A673 (cell line): ENCODE results near the gene ZNF69. TPM values are rescaled to one million over a fixed set of nuclear protein-coding genes. Genes with fewer than 3 reads are reported as not detected.
A peak's percentile ranks its signal among the peaks of the same experiment; 100 is the strongest.
"Not testable (repeated sequence)": the region's sequence is repeated elsewhere in the genome, so short reads cannot be mapped to it uniquely, and the experiment has no call there.

Experiments used
- BruUV-seq: library from RNA; stranded (reverse); fragments of 400-500 nt; replicated peaks from 2 replicates; lab custom pipeline; 2021; lab: Mats Ljungman, UMichigan
- CTCF ChIA-PET: fragments of 300-600 bp; sonication (Branson Sonifier 250); formaldehyde crosslinking; loops from one replicate; lab custom pipeline; 2022; ENCODE audit warnings: antibody characterized with exemption; lab: Charles Lee
- POLR2A ChIA-PET: fragments of 300-600 bp; sonication (Branson Sonifier 250); formaldehyde crosslinking; loops from one replicate; lab custom pipeline; 2022; ENCODE audit warnings: antibody characterized with exemption; ENCODE audit not compliant: low non-redundant PET; lab: Charles Lee
- DNase-seq: peaks from one replicate; pipeline ENCODE4 v3.0.0-alpha.2; 2015; ENCODE audit warnings: low spot score
- H3K27ac ChIP-seq: fragments of 200-600 bp; sonication (generic); 2 replicates; pipeline ENCODE4 v1.5.1; 2016; ENCODE audit warnings: mixed run types, low read depth, mild to moderate bottlenecking, mixed read lengths, antibody characterized with exemption, low read length; ENCODE audit not compliant: poor library complexity, severe bottlenecking
- H3K27me3 ChIP-seq: fragments of 200-600 bp; sonication (generic); replicated peaks from 2 replicates; pipeline ENCODE4 v1.6.1; 2017; ENCODE audit warnings: mixed run types, low read depth, mild to moderate bottlenecking, mixed read lengths, antibody characterized with exemption, low read length; ENCODE audit not compliant: insufficient read depth, poor library complexity
- H3K36me3 ChIP-seq: fragments of 200-600 bp; sonication (generic); 2 replicates; pipeline ENCODE4 v1.6.1; 2016; ENCODE audit warnings: mixed run types, mild to moderate bottlenecking, mixed read lengths, antibody characterized with exemption, low read length; ENCODE audit not compliant: insufficient read depth, poor library complexity, severe bottlenecking
- H3K4me1 ChIP-seq: fragments of 200-600 bp; sonication (generic); 2 replicates; pipeline ENCODE4 v1.6.1; 2017; ENCODE audit warnings: mixed run types, mild to moderate bottlenecking, mixed read lengths, antibody characterized with exemption, low read length; ENCODE audit not compliant: insufficient read depth, poor library complexity, severe bottlenecking
- H3K4me3 ChIP-seq: fragments of 200-600 bp; sonication (generic); 2 replicates; pipeline ENCODE4 v1.5.1; 2016; ENCODE audit warnings: low read depth, mixed run types, mild to moderate bottlenecking, mixed read lengths, low read length; ENCODE audit not compliant: poor library complexity, severe bottlenecking
- H3K9me3 ChIP-seq: fragments of 200-600 bp; sonication (generic); 2 replicates; pipeline ENCODE4 v1.6.1; 2016; ENCODE audit warnings: mixed run types, low read depth, mild to moderate bottlenecking, mixed read lengths, antibody characterized with exemption, low read length; ENCODE audit not compliant: poor library complexity, severe bottlenecking
- CTCF ChIP-seq: fragments of 300-800, 200-600 bp; sonication (generic); conservative IDR thresholded peaks from 2 replicates; pipeline ENCODE4 v1.5.1; 2017; ENCODE audit warnings: low read depth, mild to moderate bottlenecking, antibody characterized with exemption, low read length, moderate library complexity, mixed read lengths
- EZH2 ChIP-seq: fragments of 200-600 bp; sonication (generic); IDR thresholded peaks from 2 replicates; pipeline ENCODE4 v1.6.1; 2017; ENCODE audit warnings: borderline replicate concordance, low read depth, mild to moderate bottlenecking, mixed read lengths, antibody characterized with exemption, low read length; ENCODE audit not compliant: poor library complexity, severe bottlenecking
- intact Hi-C: fragments of 100-400 bp; cut with micrococcal nuclease; formaldehyde crosslinking; loops from one replicate; pipeline ENCODE4 v1.10.0; 2022; ENCODE audit not compliant: unreplicated experiment
- total RNA-seq: library from RNA; stranded (reverse); gene quantifications from 2 replicates; pipeline ENCODE4 v1.2.3, GENCODE V29; 2021

The ZNF69 gene
- total RNA-seq, 1 experiment from 2014 or later = 4.3 TPM

GRCh38 chr19:11873762-11874161, 13.8 kb upstream of the ZNF69 start:
- ChIA-PET CTCF (no interaction called here), POLR2A (no interaction called here)
- Histone ChIP-seq H3K27me3 (no peaks in the 10 kb centered on the region), H3K4me1 (no peaks in the 10 kb centered on the region), H3K9me3 (peaks cover 9% of the 10 kb centered on the region), H3K27ac (no peak overlapping the region), H3K36me3 (no peaks in the 10 kb centered on the region), H3K4me3 (no peak overlapping the region)
- TF ChIP-seq EZH2 = no peak
- TF ChIP-seq CTCF = no peak
- no TSS peak for BruUV-seq
- intact Hi-C loops = no loop called here
- no peak for DNase-seq

- H3K27ac ChIP-seq, POLR2A ChIA-PET, H3K27me3 ChIP-seq, H3K4me1 ChIP-seq, H3K4me3 ChIP-seq, BruUV-seq, H3K36me3 ChIP-seq, H3K9me3 ChIP-seq: not testable (repeated sequence)
- intact Hi-C loops = loop anchor here (2.0 to 10.0 kb wide), 2 partner anchors 109 to 765 kb away; no protein-coding TSS in a partner anchor
- peak; percentile 50; the same call in 1 of the 2 replicates for TF ChIP-seq CTCF
- peak; percentile 56 for DNase-seq
- CTCF ChIA-PET = interaction anchor here (0.5 to 1.0 kb wide), 3 partner anchors 109 to 1102 kb away, joined by 3 to 7 read pairs (median 3); no protein-coding TSS in a partner anchor
These were observed 7.8 kb upstream of the ZNF69 start for GRCh38 chr19:11879687-11880266.

- POLR2A ChIA-PET = interaction anchor here (0.6 kb wide), 1 partner anchor 866 kb away, joined by 3 read pairs; no protein-coding TSS in a partner anchor
- CTCF ChIA-PET = interaction anchor here (0.5 to 1.0 kb wide), 4 partner anchors 43 to 1101 kb away, joined by 3 to 10 read pairs (median 6); partner anchors contain the start of gene ZNF763
- intact Hi-C loops = loop anchor here (2.0 to 10.0 kb wide), 2 partner anchors 108 to 764 kb away; no protein-coding TSS in a partner anchor
These were observed 7.0 kb upstream of the ZNF69 start for GRCh38 chr19:11880598-11880997.

More at GRCh38 chr19:11880598-11880997, 7.0 kb upstream of the ZNF69 start:
- Histone ChIP-seq H3K36me3 (no peaks in the 10 kb centered on the region), H3K27me3 (peaks cover 4% of the 10 kb centered on the region), H3K4me3 (no peak overlapping the region), H3K9me3 (no peaks in the 10 kb centered on the region), H3K27ac (no peak overlapping the region), H3K4me1 (no peaks in the 10 kb centered on the region)
- TF ChIP-seq EZH2 (no peak), CTCF (no peak)
- no peak for DNase-seq
- no TSS peak for BruUV-seq
